Measurements from ENCODE around the gene TEX35.
"Not testable (repeated sequence)": the region's sequence is repeated elsewhere in the genome, so short reads cannot be mapped to it uniquely, and the experiment has no call there.

Gene TEX35

DNA sequence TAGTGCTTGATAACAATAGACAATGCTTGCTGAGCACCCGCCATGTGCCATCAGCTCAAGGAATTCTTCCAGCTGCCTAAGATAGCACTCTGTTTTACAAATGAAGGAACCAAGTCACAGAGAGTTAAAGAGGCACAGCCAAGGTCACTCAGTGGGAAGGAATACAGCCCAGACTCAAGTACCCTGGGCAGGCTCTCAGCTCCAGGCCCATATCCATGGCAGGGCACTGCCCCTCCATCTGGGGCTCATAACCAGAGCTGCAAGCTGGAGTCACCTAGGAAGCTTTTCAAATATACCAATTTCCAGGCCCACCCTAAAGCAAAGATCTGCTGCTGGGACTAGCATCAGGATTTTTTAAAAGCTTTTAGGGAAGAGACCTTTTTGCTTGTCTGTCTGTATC is 17.8 kb upstream of the TEX35 start:
- DNase-seq (ENCODE audit: low spot score), result no peak

DNA sequence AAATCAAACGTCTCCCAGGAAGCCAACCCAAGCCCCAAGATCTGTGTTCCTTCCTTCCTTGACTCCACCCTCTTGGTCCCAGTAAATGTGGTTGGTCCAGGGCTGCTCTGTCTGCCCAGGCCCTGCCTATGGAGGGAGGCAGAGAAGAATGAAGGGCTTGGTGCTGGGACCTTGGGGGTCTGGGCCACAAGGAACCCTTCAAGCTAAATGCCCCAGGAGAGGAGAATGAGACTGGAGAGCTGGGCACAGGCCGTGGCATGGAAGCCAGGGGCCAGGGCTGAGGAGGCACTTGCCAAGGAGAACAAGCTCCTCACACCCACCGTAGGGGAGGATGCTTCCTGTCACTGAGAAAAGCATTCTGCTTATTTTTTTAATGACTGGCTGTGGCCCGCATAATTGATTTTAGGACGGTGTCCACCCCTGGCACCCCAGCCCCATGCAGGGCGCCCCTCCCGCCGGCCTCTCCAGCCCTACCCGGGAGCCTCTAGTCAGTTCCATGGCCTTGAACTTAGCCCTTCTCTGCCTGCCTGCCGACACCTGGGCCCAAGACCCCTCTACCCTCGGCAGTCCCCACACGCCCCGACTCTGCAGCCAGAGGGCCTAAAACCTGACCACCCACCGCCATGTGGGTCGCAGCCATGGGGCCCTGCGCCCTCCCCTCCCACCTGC is 17.0 kb upstream of the TEX35 start:
- DNase-seq (ENCODE audit: low spot score), result no peak

DNA sequence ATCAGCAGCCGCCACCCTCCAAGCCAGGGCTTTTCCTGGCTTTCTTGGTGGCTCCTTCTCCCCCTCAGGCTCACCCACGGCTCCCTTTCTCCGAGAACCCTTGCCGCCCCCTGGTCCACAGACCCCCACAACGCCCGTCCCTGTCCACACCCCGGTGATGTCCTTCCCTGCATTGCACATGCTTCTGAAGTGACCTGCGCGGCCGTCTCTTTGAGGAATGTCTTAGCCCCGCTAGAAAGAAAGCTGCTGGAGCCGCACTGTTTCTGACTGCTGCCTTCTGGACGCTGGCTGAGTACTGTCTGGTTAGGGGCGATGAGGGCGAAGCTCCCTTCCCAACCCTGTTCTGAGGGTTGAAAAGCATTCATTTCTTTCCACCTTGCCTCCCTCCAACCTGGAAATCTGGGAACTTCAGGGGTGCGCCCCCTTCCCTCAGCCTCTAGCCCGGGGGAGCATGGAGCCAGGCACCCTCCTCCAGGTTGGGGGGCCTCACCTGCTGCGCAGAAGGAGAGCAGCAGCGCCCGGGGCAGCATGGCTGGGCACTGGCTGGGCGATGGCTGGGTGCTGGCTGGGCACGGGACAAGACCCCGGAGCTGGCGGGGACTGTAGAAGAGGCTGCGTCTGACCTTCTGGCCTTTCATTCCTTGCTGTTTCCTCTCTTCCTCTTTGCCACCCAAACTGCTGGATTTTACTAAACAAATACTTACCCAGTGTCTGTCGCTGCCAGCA is 16.3 kb upstream of the TEX35 start, which contains the start of gene CLEC20A:
CLEC20A (minus strand) TSS at position 555 of the 726 bp plus-strand sequence; CDS start at position 530, 25 bp downstream.
- DNase-seq (ENCODE audit: low spot score), result no peak

DNA sequence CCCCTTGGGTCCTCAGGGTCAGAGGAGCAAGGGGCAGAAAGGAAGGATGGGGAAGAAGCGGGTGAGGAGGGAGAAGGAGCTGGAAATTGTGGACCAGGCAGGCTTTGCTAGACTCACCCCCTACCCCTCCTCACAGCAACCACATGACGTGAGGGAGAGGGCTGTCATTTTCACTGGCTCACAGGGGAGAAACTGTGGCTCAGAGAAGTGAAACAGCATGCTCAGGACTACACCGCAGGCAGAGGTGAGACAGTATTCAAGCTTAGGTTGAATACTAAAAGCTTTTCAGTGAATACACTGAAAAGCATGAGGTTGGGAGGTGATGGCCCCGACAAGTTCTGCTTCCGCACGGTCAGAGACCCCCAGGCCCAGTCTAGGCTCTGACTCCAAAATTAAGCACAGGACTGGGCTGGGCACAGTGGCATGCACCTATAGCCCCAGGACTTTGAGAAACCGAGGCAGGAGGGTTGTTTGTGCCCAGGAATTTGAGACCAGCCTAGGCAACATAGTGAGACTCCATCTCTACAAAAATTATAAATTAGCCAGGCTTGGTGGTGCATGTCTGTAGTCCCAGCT is 14.9 kb upstream of the TEX35 start:
- DNase-seq (ENCODE audit: low spot score), result no peak

DNA sequence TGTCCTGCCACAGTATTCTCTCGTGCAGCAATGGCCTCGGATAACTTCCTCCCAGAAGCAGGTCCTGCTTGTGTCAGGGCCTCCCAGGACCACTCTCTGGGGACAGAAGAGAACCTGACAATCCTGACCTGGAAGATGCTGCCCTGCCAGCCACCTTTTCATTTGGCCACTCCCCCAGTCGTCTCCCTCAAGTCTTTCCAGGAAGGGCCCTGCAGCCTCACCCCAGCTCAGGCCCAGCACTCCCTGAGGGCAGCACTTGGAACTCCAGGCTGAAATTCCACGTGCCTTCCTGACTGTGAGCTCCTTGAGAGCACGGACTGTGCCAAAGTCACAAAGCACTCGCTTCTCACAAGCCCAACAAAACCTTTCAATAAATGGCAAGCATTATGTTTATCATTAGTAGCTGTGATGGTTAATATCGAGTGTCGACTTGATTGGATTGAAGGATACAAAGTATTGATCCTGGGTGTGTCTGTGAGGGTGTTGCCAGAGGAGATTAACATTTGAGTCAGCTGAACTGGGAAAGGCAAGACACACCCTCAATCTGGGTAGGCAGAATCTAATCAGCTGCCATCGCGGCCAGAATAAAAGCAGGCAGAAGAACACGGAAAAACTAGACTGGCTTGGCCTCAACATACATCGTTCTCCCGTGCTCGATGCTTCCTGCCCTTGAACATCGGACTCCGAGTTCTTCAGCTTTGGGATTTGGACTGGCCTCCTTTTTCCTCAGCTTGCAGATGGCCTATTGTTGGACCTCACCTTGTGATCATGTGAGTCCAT is 13.8 kb upstream of the TEX35 start:
- DNase-seq (ENCODE audit: low spot score), result no peak

DNA sequence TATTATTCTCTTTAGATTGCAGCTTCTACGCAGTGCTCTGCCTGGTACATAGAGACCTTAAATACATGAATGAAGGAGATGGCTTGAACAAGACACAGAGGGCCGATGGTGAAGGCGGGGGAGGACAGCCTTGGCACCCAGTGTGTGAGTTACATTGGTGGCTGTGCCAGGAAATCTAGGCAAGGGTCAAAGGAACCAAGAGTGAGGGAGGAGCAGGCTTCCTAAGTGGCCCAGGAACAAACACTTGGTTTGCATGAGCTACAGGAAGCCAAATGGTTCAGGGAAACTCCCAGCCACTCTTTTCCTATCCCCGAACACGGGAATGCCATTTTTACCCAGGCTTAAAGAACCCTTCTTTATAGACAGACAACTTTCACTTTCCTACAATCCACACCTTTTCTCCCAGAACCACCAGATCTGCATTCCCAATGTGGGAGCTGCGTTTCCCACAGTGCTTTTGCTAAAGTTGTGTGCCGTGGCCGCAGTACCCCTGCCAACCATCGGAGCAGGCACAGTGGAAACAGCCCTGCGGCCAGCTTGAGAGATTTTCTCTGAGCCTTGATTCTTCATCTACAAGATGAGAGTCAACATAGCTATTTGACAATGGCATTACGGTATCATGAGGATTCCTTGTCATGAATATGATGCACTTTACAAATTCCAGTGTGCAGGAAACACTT is 12.7 kb upstream of the TEX35 start:
- DNase-seq (ENCODE audit: low spot score), result no peak

DNA sequence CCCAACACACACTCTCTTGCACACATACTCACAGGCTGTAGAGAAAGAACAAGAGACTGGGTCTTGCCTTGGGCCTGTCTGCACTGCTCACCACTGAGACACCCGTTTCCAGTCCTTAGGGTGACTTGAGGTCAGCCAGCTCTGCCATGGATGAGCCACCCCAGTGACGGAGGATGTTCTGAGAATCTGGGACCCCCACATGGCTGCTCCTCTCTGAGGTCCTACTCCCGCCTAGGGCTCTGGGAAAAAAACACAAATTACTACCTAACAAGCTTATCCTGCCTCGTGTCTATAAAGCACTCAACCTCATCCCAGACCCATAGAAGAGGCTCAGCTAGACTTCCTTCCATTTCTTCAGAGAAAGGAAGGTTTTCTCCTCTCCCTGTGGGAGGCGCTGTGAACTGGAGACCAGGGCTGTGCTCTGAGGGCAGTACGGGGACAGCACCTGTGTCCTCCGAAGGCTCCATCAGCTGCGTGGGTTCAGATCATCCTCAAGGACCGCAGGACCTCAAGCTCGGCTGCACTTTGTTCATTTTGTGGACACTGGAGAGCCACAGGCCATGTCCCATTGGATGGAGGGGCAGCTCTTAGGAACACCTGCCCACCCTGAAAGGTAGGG is 11.9 kb upstream of the TEX35 start:
- DNase-seq (ENCODE audit: low spot score), result no peak

DNA sequence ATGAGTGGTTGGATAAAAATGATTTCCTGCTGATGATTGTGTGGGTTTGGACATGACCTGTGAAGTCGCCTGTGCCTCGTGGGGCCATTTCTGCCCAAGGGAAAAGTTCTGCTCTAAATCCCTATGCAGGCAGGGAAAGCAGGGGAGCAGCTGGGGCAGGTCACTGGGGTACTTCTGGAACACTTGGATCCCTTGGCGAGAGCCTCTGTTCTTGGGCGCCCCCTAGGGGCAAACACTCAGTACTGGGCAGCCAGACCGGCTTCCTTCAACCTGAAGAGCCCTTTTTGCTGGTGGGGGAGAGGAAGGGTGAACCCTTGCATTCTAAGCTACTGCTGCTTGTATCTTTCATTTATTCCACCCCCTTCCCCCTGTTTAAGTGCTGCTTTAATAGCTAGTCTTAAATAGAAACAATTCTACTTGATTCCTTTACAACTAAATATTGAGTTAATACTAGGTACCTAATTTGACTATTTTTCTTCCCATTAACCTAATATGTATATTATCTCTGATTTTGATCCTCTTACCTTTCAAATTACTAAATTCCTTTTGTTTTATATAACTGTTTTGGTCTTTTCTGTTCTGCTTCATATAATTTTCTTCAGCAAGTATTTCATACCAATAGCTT is 11.1 kb upstream of the TEX35 start:
- DNase-seq (ENCODE audit: low spot score), result peak; percentile 80

DNA sequence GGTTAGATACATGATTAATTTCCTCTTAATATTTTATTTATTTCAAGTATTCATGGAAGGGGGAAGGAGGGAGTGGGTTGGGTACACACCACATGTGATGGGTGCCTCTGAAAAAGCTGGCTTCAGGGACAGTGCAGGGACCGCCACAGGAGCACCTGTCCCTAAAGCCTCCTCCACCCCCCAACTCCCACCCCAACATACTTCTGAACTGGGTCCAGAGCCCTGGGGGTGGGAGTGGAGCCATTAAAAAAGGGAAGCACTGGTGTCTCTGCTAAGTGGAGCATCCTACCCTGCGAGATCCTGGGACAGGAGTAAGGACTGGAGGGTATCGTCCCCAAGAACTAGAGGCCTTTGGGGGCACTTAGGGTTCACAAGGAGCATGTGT is 10.6 kb upstream of the TEX35 start:
- DNase-seq (ENCODE audit: low spot score), result no peak

DNA sequence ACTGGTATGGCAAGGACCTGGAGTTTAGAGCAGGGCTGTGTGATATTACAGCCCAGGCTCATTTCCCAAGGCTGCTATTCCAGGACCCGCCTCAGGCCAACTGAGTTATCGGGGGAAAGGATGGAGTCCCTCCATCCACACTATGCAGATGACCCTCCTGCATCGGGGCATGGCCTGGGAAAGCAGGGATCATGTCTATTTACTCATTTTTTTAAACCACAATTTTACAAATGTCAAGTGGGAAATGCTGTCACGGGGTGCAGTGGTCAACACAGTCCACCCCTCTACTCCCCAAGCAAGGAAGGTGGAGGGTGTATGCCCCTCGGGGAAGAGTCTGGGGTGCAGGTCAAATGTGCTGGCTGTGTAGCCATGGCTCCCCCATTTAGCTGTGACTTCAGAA is 10.1 kb upstream of the TEX35 start:
- DNase-seq (ENCODE audit: low spot score), result no peak

DNA sequence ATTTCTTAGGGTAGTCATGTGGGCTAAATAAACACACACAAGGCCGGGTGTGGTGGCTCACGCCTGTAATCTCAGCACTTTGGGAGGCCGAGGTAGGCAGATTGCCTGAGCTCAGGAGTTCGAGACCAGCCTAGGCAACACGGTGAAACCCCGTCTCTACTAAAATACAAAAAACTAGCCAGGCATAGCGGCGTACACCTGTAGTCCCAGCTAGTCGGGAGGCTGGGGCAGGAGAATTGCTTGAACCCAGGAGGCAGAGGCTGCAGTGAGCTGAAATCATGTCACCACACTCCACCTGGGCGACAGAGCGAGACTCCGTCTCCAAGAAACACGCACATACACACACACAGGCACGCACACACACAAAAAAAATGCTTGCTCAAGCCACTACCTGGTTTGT is 9.6 kb upstream of the TEX35 start:
- not testable (repeated sequence) for DNase-seq (ENCODE audit: low spot score)

DNA sequence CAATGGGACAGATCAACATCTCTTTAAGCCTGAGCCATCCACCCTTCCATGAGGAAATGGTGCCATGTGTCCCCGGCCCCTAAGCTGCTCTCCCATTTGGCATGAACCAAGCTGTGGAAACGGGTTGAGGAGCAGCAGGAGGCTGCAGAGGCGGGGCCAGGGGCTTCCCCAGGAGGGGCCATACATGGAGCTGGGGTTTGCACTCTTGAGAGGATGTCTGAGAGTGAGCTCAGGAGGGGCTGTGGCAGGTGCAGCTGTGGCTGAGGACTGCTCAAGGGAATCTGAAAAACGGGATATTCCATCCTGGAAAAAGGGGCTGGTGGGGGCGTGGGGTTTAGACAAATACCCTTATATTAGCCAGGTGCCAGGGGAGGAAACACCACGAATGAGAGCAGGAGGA is 9.1 kb upstream of the TEX35 start:
- DNase-seq (ENCODE audit: low spot score), result no peak

DNA sequence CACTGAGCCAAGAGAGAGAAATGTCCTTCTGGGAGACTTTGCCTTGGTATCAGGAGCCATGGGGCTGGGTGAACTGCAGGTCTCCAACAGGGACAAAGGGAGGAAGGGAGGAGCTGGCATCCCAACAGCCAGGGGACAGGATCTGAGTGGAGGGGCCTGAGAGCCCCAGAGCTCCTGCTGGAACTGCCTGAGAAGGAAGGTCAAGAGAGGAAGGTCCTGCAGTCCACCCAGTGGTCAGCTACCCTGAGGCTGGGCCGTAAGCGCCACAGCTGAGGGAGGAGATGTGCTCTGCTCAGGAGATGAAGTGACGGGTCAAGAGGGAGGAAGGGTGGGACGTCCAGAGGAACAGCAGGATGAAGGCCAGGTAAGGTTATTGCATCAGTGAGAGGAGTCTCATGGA is 8.6 kb upstream of the TEX35 start:
- DNase-seq (ENCODE audit: low spot score), result no peak

DNA sequence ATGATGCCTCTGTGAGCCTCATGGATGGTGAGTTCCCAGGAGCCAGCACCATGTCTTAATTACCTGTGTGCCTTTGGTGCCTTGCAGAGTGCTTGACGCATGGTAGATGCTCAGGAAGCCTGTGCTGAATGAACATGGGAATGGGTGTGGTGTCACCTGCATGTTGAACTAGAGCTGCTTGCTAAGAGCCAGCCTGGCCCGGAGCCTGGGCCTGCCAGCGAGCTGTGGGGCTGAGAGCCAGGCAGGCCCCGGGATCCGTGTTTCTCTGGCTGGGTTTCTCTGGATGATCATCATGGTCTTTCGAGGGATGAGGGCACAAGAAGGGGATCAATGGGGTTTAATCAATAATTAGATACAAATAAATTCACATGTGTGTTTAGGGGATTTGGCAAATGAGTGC is 6.7 kb upstream of the TEX35 start:
- no peak for DNase-seq (ENCODE audit: low spot score)

DNA sequence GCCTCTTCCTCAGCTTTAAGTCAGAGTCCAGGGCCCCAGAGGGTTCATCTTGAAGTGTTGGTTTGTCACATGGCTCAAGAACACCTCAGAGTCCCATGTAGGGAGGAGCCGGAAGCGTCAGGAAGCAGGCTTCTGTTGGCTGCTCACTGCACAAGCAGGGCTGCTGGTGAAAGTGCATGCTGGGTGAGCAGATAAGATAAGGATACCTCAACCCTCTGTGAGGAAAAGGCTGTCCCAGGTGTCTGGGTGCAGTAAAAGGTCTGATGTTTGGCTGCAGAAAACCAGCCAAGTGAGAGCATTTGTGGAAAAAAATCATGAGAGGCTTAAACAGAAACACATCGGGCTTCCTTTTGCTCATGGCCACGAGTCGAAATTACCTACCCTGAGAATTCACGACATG is 6.2 kb upstream of the TEX35 start:
- DNase-seq (ENCODE audit: low spot score), result no peak

DNA sequence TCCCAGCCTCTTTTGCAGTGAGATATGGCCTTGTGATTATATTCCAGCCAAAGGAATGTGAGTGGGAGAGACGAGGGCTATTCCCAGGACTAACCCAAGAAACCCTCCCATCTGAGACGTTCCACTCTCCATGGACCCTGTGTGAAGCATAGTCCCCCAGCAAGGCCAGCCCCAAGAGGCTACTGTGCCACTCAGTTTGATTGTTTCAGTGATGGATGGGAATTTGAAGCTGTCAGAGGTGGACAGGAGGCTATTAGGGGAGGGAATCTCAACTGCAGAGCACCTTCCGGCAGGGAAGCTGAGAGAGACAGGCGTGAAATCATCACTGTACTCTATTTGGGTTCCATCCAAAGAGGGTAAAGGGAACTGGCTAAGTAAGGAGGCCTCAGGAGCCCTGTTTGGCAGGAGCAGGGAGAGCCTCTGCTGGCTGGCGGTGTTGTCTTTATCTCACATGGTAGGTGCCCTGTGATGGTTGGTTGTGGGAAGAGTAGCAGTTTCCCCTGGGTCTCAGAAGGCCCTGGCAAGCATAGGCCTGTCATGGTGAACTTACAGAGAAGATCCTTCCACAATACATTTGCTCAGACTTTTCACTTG is 3.4 kb upstream of the TEX35 start:
- no peak for DNase-seq (ENCODE audit: low spot score)

DNA sequence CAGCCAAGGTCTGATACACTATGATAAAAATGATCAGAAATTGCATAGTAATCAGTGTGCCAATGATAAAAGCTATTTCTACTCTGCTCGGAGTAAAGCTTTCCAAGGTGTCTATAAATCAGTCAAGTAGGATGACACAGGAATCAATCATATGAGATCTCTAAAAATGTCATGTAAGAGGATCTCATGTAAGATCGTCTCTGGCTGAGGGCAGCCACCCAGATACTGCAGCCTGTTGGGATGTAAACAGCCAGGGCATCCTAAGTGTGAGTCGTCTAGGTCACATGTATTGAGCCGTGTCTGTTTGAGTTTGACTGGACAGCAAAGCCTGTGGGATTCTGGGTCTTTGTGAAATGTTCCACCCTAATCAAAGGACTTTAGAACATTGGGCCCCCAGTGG is 2.8 kb upstream of the TEX35 start:
- no peak for DNase-seq (ENCODE audit: low spot score)

DNA sequence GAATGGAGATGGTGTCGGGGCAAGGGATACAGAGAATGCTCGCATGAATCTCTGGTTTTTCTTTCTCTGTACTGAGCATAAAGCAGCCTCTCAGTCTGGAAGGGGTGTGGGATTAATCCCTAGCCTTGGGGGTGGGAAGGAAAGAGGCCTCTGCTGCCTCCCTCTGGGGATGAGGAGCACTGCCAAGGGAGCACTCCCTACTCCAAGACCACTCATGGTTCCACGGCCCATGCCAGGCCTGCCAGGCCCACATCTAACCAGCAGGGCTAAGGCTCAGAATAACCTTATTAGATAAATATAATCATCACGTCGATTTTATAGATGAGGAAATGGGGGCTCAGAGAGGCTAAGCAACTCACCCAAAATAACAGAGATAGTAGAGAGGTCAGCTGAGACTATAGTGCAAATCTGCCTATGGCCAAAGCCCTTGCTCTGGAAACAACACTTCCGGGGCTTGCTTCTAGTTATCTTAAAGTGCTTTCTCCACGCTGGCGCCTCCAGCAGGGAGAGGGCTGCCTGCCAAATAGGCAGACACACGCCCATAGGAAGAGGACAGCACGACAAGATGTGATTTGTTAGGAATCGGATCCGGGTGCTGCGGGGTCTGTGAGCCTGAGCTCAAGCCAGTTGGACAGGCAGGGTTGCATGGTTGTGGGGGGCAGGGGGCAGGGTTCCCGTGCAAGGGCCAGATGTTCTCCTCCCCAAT is 522 bp downstream of the TEX35 start:
- no peak for DNase-seq (ENCODE audit: low spot score)

DNA sequence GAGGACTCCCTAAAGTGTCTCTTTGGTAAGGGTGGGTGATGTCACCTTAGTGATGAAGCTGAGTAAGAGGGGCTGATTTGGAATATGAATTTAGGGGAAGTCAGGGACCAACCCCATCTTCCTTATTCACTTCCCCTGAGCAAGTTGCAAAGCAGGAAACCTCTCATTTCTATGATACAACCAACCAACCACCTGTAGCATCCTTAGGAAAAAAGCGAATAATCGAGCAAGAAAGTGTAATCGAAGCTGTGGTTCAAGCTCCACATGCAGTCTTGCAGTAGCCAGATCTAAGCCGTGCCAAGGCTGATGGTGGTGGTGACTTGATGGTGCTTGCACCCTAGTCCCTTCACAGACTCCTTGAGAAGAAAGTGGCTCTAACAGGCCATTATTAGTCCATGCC is 3.2 kb downstream of the TEX35 start:
- DNase-seq (ENCODE audit: low spot score), result no peak

DNA sequence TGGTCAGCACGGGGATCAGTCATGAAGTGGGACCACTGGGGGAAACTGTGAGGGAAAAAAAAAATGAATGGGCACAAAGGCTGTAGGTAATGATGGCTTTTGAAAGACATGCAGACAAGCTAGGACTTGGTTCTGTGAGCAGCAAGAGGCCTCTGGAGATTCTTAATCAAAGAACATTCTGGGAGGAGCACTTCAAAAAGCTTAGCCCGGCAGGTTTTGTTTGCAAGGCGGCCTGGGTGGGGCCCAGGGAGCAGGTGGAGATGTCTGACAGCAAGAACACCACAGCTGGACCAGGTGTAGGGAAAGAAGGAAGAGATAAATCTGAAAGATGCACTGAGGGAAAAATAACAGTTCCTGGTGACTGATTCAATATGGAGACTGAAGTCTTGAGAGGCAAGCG is 6.0 kb downstream of the TEX35 start:
- DNase-seq (ENCODE audit: low spot score), result no peak

All from germinal center (tissue), 1 donor.